Upper lobe of left lung (tissue), 6 donors: ENCODE results near the gene DTNA. TPM values are rescaled to one million over a fixed set of nuclear protein-coding genes. Genes with fewer than 3 reads are reported as not detected.
"Not testable (repeated sequence)": the region's sequence is repeated elsewhere in the genome, so short reads cannot be mapped to it uniquely, and the experiment has no call there.

Experiments
- ATAC-seq, 2 donors: fragments of 200-7000 bp; cut with Tn5 transposase; one replicate each; pipeline ENCODE4 v1.9.1; 2022; ENCODE audit warnings: mild to moderate bottlenecking in 2 of 2, moderate library complexity in 2 of 2; ENCODE audit not compliant: low FRiP score in 2 of 2
- DNase-seq, 2 donors: peaks; one replicate each; pipeline ENCODE4 v3.0.0-alpha.2; 2019 to 2020
- H3K27ac ChIP-seq, 4 donors: fragments of 200-600 bp; sonication (generic); one replicate each; pipeline ENCODE4 v1.5.1; 2016 to 2019
- H3K27me3 ChIP-seq, 4 donors: fragments of 200-600 bp; sonication (generic); one replicate each; pipeline ENCODE4 v1.5.1; 2017 to 2019
- H3K36me3 ChIP-seq, 4 donors: fragments of 200-600 bp; sonication (generic); one replicate each; pipeline ENCODE4 v1.5.1; 2016 to 2019
- H3K4me1 ChIP-seq, 4 donors: fragments of 200-600 bp; sonication (generic); one replicate each; pipeline ENCODE4 v1.5.1; 2018 to 2019
- H3K4me3 ChIP-seq, 4 donors: fragments of 200-600 bp; sonication (generic); one replicate each; pipeline ENCODE4 v1.5.1; 2017 to 2019; ENCODE audit warnings: mild to moderate bottlenecking in 2 of 4, moderate library complexity in 1 of 4
- H3K9me3 ChIP-seq, 4 donors: fragments of 200-600 bp; sonication (generic); one replicate each; pipeline ENCODE4 v1.5.1; 2018 to 2019
- CTCF ChIP-seq, 6 experiments: fragments of 450-650 bp in 4 of 6; fragments of 200-600 bp in 2 of 6; sonication (generic) in 2 of 6; IDR thresholded peaks; one replicate each; pipeline ENCODE4 v1.5.1; 2016 to 2019; ENCODE audit warnings: antibody characterized with exemption in 6 of 6
- EP300 ChIP-seq, 4 donors: sonication (generic); formaldehyde crosslinking; IDR thresholded peaks; one replicate each; pipeline ENCODE4 v1.5.1; 2017; ENCODE audit warnings: antibody characterized with exemption in 4 of 4, control low read depth in 2 of 4
- POLR2A ChIP-seq, 4 donors: fragments of 450-650 bp; IDR thresholded peaks; one replicate each; pipeline ENCODE4 v1.5.1; 2016 to 2017; ENCODE audit warnings: antibody characterized with exemption in 4 of 4, mild to moderate bottlenecking in 2 of 4
- POLR2AphosphoS5 ChIP-seq, 2 donors: sonication (generic); formaldehyde crosslinking; IDR thresholded peaks; one replicate each; pipeline ENCODE4 v1.5.1; 2017; ENCODE audit warnings: antibody characterized with exemption in 2 of 2
- WGBS, 2 donors: methylation state at CpG; one replicate each; pipeline ENCODE4 v1.1.5; 2017 to 2018; 5-methylcytosine and 5-hydroxymethylcytosine counted together
- total RNA-seq, 6 donors: library from RNA; depleted of rRNA in 4 of 6; stranded (reverse); fragments of >200 nt in 4 of 6; gene quantifications; one replicate each; pipeline versions ENCODE4 v1.1.0 to v1.2.1, GENCODE V29; 2016 to 2021
- donor health status: DM: no; HTN: no; CAD: no; lungs with moderate emphysema.
- donor health status: DM: no; HTN: yes; CAD: no; lungs with severe emphysema.

DTNA gene
- total RNA-seq, 6 donors from 2014 or later: 7.2 to 25.1 (median 16.7) TPM

GRCh38 chr18:34718610-34719009, 8.5 kb downstream of the DTNA start:
- no peak for DNase-seq
- WGBS, 2 donors: 58 to 71% methylated on average over 1 of the region's 1 CpG
- no peak overlapping the region for H3K27ac ChIP-seq
- TF ChIP-seq POLR2A (IDR thresholded peaks at IDR 0.05) (no peak), CTCF (IDR thresholded peaks at IDR 0.05) (no peak), POLR2AphosphoS5 (IDR thresholded peaks at IDR 0.05) (no peak), EP300 (IDR thresholded peaks at IDR 0.05) (no peak)
- H3K4me3 ChIP-seq: no peak overlapping the region
- H3K36me3 ChIP-seq: no peaks in the 10 kb centered on the region
- no peaks in the 10 kb centered on the region for H3K4me1 ChIP-seq
- no peaks in the 10 kb centered on the region for H3K27me3 ChIP-seq
- H3K9me3 ChIP-seq: no peaks in the 10 kb centered on the region
- ATAC-seq: no peak

- DNase-seq (no peak), ATAC-seq (no peak)
- Histone ChIP-seq H3K27ac (no peak overlapping the region), H3K4me1 (no peaks in the 10 kb centered on the region), H3K9me3 (no peaks in the 10 kb centered on the region), H3K36me3 (no peaks in the 10 kb centered on the region), H3K4me3 (no peak overlapping the region), H3K27me3 (no peaks in the 10 kb centered on the region)
- WGBS, 2 donors: 82 to 96% methylated on average over 1 of the region's 1 CpG
- TF ChIP-seq POLR2A (IDR thresholded peaks at IDR 0.05) (no peak), EP300 (IDR thresholded peaks at IDR 0.05) (no peak), CTCF (IDR thresholded peaks at IDR 0.05) (no peak), POLR2AphosphoS5 (IDR thresholded peaks at IDR 0.05) (no peak)
These were observed 10.1 kb downstream of the DTNA start for GRCh38 chr18:34720220-34720619.

- Histone ChIP-seq H3K27me3 (no peaks in the 10 kb centered on the region), H3K9me3 (no peaks in the 10 kb centered on the region), H3K27ac (no peak overlapping the region), H3K4me3 (no peak overlapping the region), H3K4me1 (no peaks in the 10 kb centered on the region), H3K36me3 (no peaks in the 10 kb centered on the region)
- no peak for ATAC-seq
- no peak for DNase-seq
- 52 to 64% methylated on average over 3 of the region's 3 CpGs for WGBS, 2 donors
- TF ChIP-seq POLR2AphosphoS5 (IDR thresholded peaks at IDR 0.05) (no peak), POLR2A (IDR thresholded peaks at IDR 0.05) (no peak), EP300 (IDR thresholded peaks at IDR 0.05) (no peak), CTCF (IDR thresholded peaks at IDR 0.05) (no peak)
These were observed 13.0 kb downstream of the DTNA start for GRCh38 chr18:34723143-34723542.

- H3K4me3 ChIP-seq, ATAC-seq, H3K9me3 ChIP-seq, DNase-seq, H3K4me1 ChIP-seq, H3K27ac ChIP-seq, H3K27me3 ChIP-seq, H3K36me3 ChIP-seq: not testable (repeated sequence)
- WGBS, 2 donors: 91 to 94% methylated on average over 6 of the region's 6 CpGs
These were observed 15.6 kb downstream of the DTNA start for GRCh38 chr18:34725737-34726136.

- WGBS, 2 donors: 53 to 69% methylated on average over 2 to 5 of the region's 5 CpGs
- Histone ChIP-seq H3K4me3 (no peak overlapping the region), H3K27ac (no peak overlapping the region), H3K9me3 (no peaks in the 10 kb centered on the region), H3K36me3 (no peaks in the 10 kb centered on the region), H3K27me3 (no peaks in the 10 kb centered on the region), H3K4me1 (no peaks in the 10 kb centered on the region)
- TF ChIP-seq POLR2AphosphoS5 (IDR thresholded peaks at IDR 0.05) (no peak), EP300 (IDR thresholded peaks at IDR 0.05) (no peak), POLR2A (IDR thresholded peaks at IDR 0.05) (no peak), CTCF (IDR thresholded peaks at IDR 0.05) (no peak)
- DNase-seq: no peak
- no peak for ATAC-seq
These were observed 16.3 kb downstream of the DTNA start for GRCh38 chr18:34726286-34727004.
